GM21529 (cell line): Measurements from ENCODE around the gene TCF7L2.

Experiments used
- ATAC-seq: cut with Tn5 transposase; IDR thresholded peaks from one replicate; pipeline ENCODE4 v1.9.1; 2021; ENCODE audit not compliant: unreplicated experiment

Gene TCF7L2

GRCh38 chr10:113020838-113021237 is 70.8 kb downstream of the TCF7L2 start:
- no peak for ATAC-seq

DNA sequence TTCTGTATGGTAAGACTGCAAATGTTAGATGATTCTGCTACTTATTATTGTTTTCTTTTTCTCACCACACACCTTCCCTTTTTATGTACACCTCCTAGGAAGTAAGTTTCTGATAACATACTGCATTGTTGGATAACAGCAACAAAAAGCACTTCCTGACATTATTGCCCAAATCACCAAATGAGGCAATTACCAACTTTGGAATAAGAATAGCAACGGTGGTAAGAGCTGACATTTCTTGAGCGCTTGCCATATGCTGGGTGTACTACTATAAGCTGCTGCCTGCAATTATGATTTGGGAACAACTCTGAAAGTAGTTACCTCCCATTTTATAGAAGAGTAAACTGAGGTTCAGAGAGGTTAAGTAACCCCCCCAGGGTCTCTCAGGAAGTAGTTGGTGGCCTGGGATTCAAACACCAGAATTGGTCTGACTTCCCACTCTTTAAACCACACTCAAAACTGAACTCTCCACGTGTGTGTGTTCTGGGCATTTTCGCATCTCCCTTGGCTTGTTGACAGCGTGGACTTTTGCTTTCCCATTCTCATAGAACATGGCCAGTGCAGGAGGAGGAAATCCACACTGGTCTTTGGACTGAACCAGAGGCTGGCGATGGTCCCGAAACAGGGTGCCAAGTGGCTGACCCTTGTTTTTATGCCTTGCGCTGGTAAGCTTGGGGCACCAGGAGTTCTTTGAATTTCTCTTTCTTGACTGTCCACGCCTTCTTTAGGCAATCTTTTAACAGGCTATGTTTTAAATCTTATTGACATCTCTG is 71.4 kb downstream of the TCF7L2 start:
- ATAC-seq = no peak

DNA sequence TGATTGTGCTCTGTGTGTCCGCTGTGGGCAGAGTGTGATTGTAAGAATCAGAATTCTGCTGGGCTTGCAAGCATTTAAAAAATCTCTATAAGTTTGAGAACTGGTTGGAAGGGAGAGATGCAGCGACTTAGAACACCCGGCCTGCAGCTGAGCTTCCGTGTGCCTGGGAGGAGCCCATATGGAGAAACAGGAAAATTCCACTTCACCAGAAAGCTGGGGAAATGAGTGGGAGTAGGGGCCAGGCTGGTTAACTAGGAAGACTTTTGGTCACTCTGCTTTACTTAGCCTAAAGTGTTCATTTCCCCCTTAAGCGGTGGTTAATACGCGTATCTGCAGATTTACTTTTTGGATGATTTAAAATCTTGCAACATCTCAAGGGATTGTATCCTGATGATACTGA is 72.2 kb downstream of the TCF7L2 start:
- ATAC-seq = no peak

- ATAC-seq = no peak
These were observed 73.0 kb downstream of the TCF7L2 start for GRCh38 chr10:113023017-113023416.

- ATAC-seq = no peak
These were observed 74.9 kb downstream of the TCF7L2 start for GRCh38 chr10:113024930-113025329.

GRCh38 chr10:113025487-113025886 is 75.4 kb downstream of the TCF7L2 start:
- no peak for ATAC-seq

DNA sequence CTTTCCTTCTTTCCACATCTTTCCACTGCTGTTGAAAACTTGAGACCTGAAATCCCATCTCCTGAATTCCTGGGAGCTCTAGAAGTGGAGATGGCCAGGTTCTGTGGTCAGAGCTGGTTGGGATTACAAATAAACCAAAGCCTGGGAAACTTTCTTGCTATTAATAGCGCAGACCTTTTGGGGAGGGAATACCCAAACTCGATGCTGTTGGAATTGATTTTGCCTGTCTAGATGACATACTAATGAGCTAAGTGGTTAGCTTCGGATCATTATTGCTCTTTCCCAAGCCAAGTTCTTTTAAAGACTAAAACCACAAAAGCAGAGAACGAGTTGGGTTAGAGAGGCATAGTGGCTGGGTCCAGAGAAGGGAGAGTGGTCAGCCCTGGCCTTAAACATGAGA is 76.6 kb downstream of the TCF7L2 start:
- no peak for ATAC-seq

DNA sequence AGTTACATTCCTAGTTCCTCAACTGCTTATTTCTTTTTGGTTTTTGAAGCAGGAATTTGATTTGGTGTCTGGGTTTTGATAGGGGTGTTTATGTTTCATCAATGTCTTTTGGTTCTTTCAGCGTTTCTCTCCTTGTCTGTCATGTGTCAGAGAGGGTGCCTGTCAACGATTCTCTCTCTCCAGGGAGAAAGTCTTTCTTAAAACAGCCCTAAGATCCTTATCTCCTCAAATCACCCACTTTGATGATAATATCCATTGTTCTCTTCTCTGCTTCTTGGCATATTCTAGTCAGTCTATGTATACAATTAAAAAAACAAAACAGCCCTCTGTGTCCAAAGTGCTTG is 77.2 kb downstream of the TCF7L2 start:
- ATAC-seq = no peak

DNA sequence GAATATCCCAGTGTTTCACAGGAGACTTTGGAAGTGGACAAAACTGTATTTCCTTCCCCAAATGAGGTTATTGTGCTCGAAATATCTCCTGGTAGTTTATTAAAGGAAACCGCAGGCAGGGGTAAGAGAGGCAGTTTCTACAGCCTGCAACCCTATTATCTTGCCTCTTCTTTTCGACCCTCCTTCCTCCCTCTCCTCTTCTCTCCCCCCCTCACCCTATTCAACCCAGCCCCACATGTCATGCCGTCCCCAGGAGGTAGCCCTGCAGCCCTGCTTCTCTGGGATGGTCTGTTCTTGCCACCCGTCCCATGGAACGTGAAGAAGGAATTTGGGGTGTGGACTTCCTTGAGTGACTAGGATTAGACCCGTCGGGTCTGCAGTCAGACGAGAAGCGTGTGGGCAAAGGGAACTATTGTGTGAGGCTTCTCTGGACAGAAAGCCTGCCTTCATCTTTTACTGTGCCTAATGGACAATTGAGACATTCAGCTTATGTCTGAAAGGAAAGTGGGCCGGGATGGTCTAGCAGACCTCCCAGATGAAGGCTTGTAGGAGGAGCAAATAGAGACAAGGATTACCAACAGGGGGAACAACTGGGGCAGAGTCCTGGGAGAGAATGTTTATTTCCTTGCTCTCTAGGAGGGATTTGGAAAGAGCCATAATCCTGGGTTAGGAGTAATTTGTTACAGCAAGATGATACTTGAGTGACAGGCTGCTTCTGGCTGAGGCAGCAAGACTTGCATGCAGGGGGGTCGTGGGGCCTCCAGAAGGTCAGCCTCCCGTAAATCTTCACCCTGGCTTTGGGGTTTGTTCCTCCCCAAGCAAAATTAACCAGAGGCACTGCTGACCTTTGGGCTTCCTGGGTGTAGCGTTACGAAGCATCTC is 77.8 kb downstream of the TCF7L2 start:
- no peak for ATAC-seq

GRCh38 chr10:113028456-113029440 is 78.7 kb downstream of the TCF7L2 start:
- no peak for ATAC-seq

- ATAC-seq = no peak
These were observed 80.4 kb downstream of the TCF7L2 start for GRCh38 chr10:113030453-113030852.

- ATAC-seq = no peak
These were observed 81.1 kb downstream of the TCF7L2 start for GRCh38 chr10:113031147-113031546.

- no peak for ATAC-seq
These were observed 83.9 kb downstream of the TCF7L2 start for GRCh38 chr10:113033991-113034390.

GRCh38 chr10:113035732-113036312 is 85.8 kb downstream of the TCF7L2 start:
- ATAC-seq = no peak

- no peak for ATAC-seq
These were observed 86.6 kb downstream of the TCF7L2 start for GRCh38 chr10:113036619-113037018.

GRCh38 chr10:113037218-113037617 is 87.2 kb downstream of the TCF7L2 start:
- no peak for ATAC-seq

GRCh38 chr10:113038183-113038582 is 88.1 kb downstream of the TCF7L2 start:
- ATAC-seq = no peak

- ATAC-seq = no peak
These were observed 88.9 kb downstream of the TCF7L2 start for GRCh38 chr10:113038985-113039384.

DNA sequence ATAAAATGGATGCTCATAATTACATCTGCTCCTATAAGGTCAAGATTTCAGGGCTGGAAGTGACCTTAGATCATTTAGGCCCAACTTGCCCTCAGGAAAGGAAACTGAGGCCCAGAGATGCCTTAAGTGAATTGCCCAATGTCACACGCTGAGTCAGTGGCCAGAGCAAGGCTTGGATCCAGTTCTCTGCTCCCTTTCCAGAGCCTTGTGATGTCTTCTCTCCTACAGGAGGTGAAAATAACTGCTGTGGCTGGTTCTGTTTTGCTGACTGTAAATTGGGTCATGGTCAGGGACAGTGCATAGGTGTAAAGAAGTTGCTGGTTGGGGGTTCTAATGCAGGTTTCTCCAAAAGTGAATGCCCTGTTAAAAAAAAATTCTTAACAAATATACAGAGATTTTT is 91.3 kb downstream of the TCF7L2 start:
- ATAC-seq = no peak

- ATAC-seq = no peak
These were observed 92.0 kb downstream of the TCF7L2 start for GRCh38 chr10:113041841-113042750.
